HepG2 (cell line): Measurements from ENCODE around the gene MEF2B.

ENCODE experiments used
- DNMT3B ChIP-seq: conservative IDR thresholded peaks from 2 replicates; pipeline ENCODE4 v1.6.1; 2016; ENCODE audit warnings: missing biosample characterization, control low read depth
- POLR2A ChIP-seq, 2 experiments: IDR thresholded peaks; 2 replicates each; pipeline ENCODE4 v1.6.1; 2011; ENCODE audit warnings: low read depth in 2 of 2, low read length in 2 of 2, mild to moderate bottlenecking in 1 of 2, moderate library complexity in 1 of 2; ENCODE audit not compliant: insufficient read depth in 1 of 2

- TF ChIP-seq POLR2A (IDR thresholded peaks at IDR 0.05; ENCODE audit: insufficient read depth in 1 of 2, low read depth in 2 of 2, low read length in 2 of 2) (no peak), DNMT3B (CRISPR knock-in tag) (no peak)
Observed at GRCh38 chr19:19212916-19213315, 42.9 kb upstream of the MEF2B start.
